ENCODE results near the gene NAMPT. TPM values are rescaled to one million over a fixed set of nuclear protein-coding genes. Genes with fewer than 3 reads are reported as not detected.

Gene NAMPT
- total and polyA plus RNA-seq, 4 donors = 37.0 to 146 (median 53.7) TPM

GRCh38 chr7:106246902-106247711, 37.7 kb downstream of the NAMPT start:
- Histone ChIP-seq H3K27ac (ENCODE audit: low read depth, low read length) (no peak overlapping the region), H3K36me3 (ENCODE audit: control insufficient read depth, insufficient read depth, low read length) (no peaks in the 10 kb centered on the region), H3K4me3 (ENCODE audit: low read depth, low read length) (no peak overlapping the region), H3K9me3 (ENCODE audit: control insufficient read depth, insufficient read depth, low read length) (peaks cover 2% of the 10 kb centered on the region), H3K27me3 (ENCODE audit: control insufficient read depth, insufficient read depth, low read length) (no peaks in the 10 kb centered on the region), H3K4me1 (ENCODE audit: control insufficient read depth, insufficient read depth, low read length) (no peaks in the 10 kb centered on the region)
- no peak for DNase-seq (ENCODE audit: low read depth in 4 of 6, low spot score in 6 of 6)
- 75% methylated on average over 2 of the region's 5 CpGs for WGBS (ENCODE audit: insufficient coverage)

GRCh38 chr7:106243893-106244292, 40.9 kb downstream of the NAMPT start:
- Histone ChIP-seq H3K36me3 (ENCODE audit: control insufficient read depth, insufficient read depth, low read length) (no peaks in the 10 kb centered on the region), H3K4me3 (ENCODE audit: low read depth, low read length) (no peak overlapping the region), H3K9me3 (ENCODE audit: control insufficient read depth, insufficient read depth, low read length) (peaks cover 2% of the 10 kb centered on the region), H3K27ac (ENCODE audit: low read depth, low read length) (no peak overlapping the region), H3K27me3 (ENCODE audit: control insufficient read depth, insufficient read depth, low read length) (no peaks in the 10 kb centered on the region), H3K4me1 (ENCODE audit: control insufficient read depth, insufficient read depth, low read length) (no peaks in the 10 kb centered on the region)
- WGBS (ENCODE audit: insufficient coverage) = 86% methylated on average over 1 of the region's 2 CpGs
- DNase-seq (ENCODE audit: low read depth in 4 of 6, low spot score in 6 of 6) = no peak

- 39% methylated on average over 2 of the region's 3 CpGs for whole genome bisulfite sequencing (ENCODE audit: insufficient coverage)
- H3K4me3 ChIP-seq (ENCODE audit: low read depth, low read length) = no peak overlapping the region
- H3K27me3 ChIP-seq (ENCODE audit: control insufficient read depth, insufficient read depth, low read length) = no peaks in the 10 kb centered on the region
- no peaks in the 10 kb centered on the region for H3K4me1 ChIP-seq (ENCODE audit: control insufficient read depth, insufficient read depth, low read length)
- H3K36me3 ChIP-seq (ENCODE audit: control insufficient read depth, insufficient read depth, low read length) = no peaks in the 10 kb centered on the region
- H3K9me3 ChIP-seq (ENCODE audit: control insufficient read depth, insufficient read depth, low read length) = no peaks in the 10 kb centered on the region
- DNase-seq (ENCODE audit: low read depth in 4 of 6, low spot score in 6 of 6) = peak in 1 of 6 donors; percentile 4
- no peak overlapping the region for H3K27ac ChIP-seq (ENCODE audit: low read depth, low read length)
Observed at GRCh38 chr7:106239406-106239805, 45.4 kb downstream of the NAMPT start.

- H3K4me1 ChIP-seq (ENCODE audit: control insufficient read depth, insufficient read depth, low read length) = no peaks in the 10 kb centered on the region
- H3K27me3 ChIP-seq (ENCODE audit: control insufficient read depth, insufficient read depth, low read length) = no peaks in the 10 kb centered on the region
- no peak for DNase-seq (ENCODE audit: low read depth in 4 of 6, low spot score in 6 of 6)
- H3K4me3 ChIP-seq (ENCODE audit: low read depth, low read length) = no peak overlapping the region
- no peaks in the 10 kb centered on the region for H3K9me3 ChIP-seq (ENCODE audit: control insufficient read depth, insufficient read depth, low read length)
- 80% methylated on average over 3 of the region's 5 CpGs for WGBS (ENCODE audit: insufficient coverage)
- H3K36me3 ChIP-seq (ENCODE audit: control insufficient read depth, insufficient read depth, low read length) = no peaks in the 10 kb centered on the region
- H3K27ac ChIP-seq (ENCODE audit: low read depth, low read length) = no peak overlapping the region
Observed at GRCh38 chr7:106238830-106239229, 46.0 kb downstream of the NAMPT start.

GRCh38 chr7:106236065-106236464, 48.7 kb downstream of the NAMPT start:
- DNase-seq (ENCODE audit: low read depth in 4 of 6, low spot score in 6 of 6) = no peak
- H3K4me3 ChIP-seq (ENCODE audit: low read depth, low read length) = no peak overlapping the region
- H3K4me1 ChIP-seq (ENCODE audit: control insufficient read depth, insufficient read depth, low read length) = no peaks in the 10 kb centered on the region
- 84% methylated on average over 5 of the region's 5 CpGs for WGBS (ENCODE audit: insufficient coverage)
- H3K36me3 ChIP-seq (ENCODE audit: control insufficient read depth, insufficient read depth, low read length) = no peaks in the 10 kb centered on the region
- no peaks in the 10 kb centered on the region for H3K9me3 ChIP-seq (ENCODE audit: control insufficient read depth, insufficient read depth, low read length)
- H3K27me3 ChIP-seq (ENCODE audit: control insufficient read depth, insufficient read depth, low read length) = no peaks in the 10 kb centered on the region
- H3K27ac ChIP-seq (ENCODE audit: low read depth, low read length) = no peak overlapping the region

GRCh38 chr7:106234425-106234824, 50.4 kb downstream of the NAMPT start:
- no peak overlapping the region for H3K4me3 ChIP-seq (ENCODE audit: low read depth, low read length)
- no CpG with 5 or more reads among the region's 1 CpG for WGBS (ENCODE audit: insufficient coverage)
- no peaks in the 10 kb centered on the region for H3K36me3 ChIP-seq (ENCODE audit: control insufficient read depth, insufficient read depth, low read length)
- no peak overlapping the region for H3K27ac ChIP-seq (ENCODE audit: low read depth, low read length)
- H3K4me1 ChIP-seq (ENCODE audit: control insufficient read depth, insufficient read depth, low read length) = no peaks in the 10 kb centered on the region
- H3K27me3 ChIP-seq (ENCODE audit: control insufficient read depth, insufficient read depth, low read length) = no peaks in the 10 kb centered on the region
- no peak for DNase-seq (ENCODE audit: low read depth in 4 of 6, low spot score in 6 of 6)
- no peaks in the 10 kb centered on the region for H3K9me3 ChIP-seq (ENCODE audit: control insufficient read depth, insufficient read depth, low read length)

GRCh38 chr7:106231856-106232490, 52.8 kb downstream of the NAMPT start:
- no peak for DNase-seq (ENCODE audit: low read depth in 4 of 6, low spot score in 6 of 6)
- Histone ChIP-seq H3K36me3 (ENCODE audit: control insufficient read depth, insufficient read depth, low read length) (no peaks in the 10 kb centered on the region), H3K4me1 (ENCODE audit: control insufficient read depth, insufficient read depth, low read length) (no peaks in the 10 kb centered on the region), H3K9me3 (ENCODE audit: control insufficient read depth, insufficient read depth, low read length) (no peaks in the 10 kb centered on the region), H3K4me3 (ENCODE audit: low read depth, low read length) (no peak overlapping the region), H3K27me3 (ENCODE audit: control insufficient read depth, insufficient read depth, low read length) (no peaks in the 10 kb centered on the region), H3K27ac (ENCODE audit: low read depth, low read length) (no peak overlapping the region)
- 77% methylated on average over 7 of the region's 7 CpGs for WGBS (ENCODE audit: insufficient coverage)

GRCh38 chr7:106225856-106226255, 58.9 kb downstream of the NAMPT start:
- no peaks in the 10 kb centered on the region for H3K27me3 ChIP-seq (ENCODE audit: control insufficient read depth, insufficient read depth, low read length)
- no peak overlapping the region for H3K27ac ChIP-seq (ENCODE audit: low read depth, low read length)
- DNase-seq (ENCODE audit: low read depth in 4 of 6, low spot score in 6 of 6) = no peak
- no peaks in the 10 kb centered on the region for H3K4me1 ChIP-seq (ENCODE audit: control insufficient read depth, insufficient read depth, low read length)
- H3K9me3 ChIP-seq (ENCODE audit: control insufficient read depth, insufficient read depth, low read length) = no peaks in the 10 kb centered on the region
- H3K4me3 ChIP-seq (ENCODE audit: low read depth, low read length) = no peak overlapping the region
- H3K36me3 ChIP-seq (ENCODE audit: control insufficient read depth, insufficient read depth, low read length) = no peaks in the 10 kb centered on the region

GRCh38 chr7:106224797-106225196, 60.0 kb downstream of the NAMPT start:
- DNase-seq (ENCODE audit: low read depth in 4 of 6, low spot score in 6 of 6) = no peak
- 31% methylated on average over 1 of the region's 6 CpGs for WGBS (ENCODE audit: insufficient coverage)
- Histone ChIP-seq H3K27ac (ENCODE audit: low read depth, low read length) (no peak overlapping the region), H3K9me3 (ENCODE audit: control insufficient read depth, insufficient read depth, low read length) (no peaks in the 10 kb centered on the region), H3K4me3 (ENCODE audit: low read depth, low read length) (no peak overlapping the region), H3K36me3 (ENCODE audit: control insufficient read depth, insufficient read depth, low read length) (no peaks in the 10 kb centered on the region), H3K4me1 (ENCODE audit: control insufficient read depth, insufficient read depth, low read length) (no peaks in the 10 kb centered on the region), H3K27me3 (ENCODE audit: control insufficient read depth, insufficient read depth, low read length) (no peaks in the 10 kb centered on the region)

GRCh38 chr7:106223156-106223555, 61.6 kb downstream of the NAMPT start:
- Histone ChIP-seq H3K27ac (ENCODE audit: low read depth, low read length) (no peak overlapping the region), H3K4me3 (ENCODE audit: low read depth, low read length) (no peak overlapping the region), H3K9me3 (ENCODE audit: control insufficient read depth, insufficient read depth, low read length) (no peaks in the 10 kb centered on the region), H3K36me3 (ENCODE audit: control insufficient read depth, insufficient read depth, low read length) (no peaks in the 10 kb centered on the region), H3K4me1 (ENCODE audit: control insufficient read depth, insufficient read depth, low read length) (no peaks in the 10 kb centered on the region), H3K27me3 (ENCODE audit: control insufficient read depth, insufficient read depth, low read length) (no peaks in the 10 kb centered on the region)
- DNase-seq (ENCODE audit: low read depth in 4 of 6, low spot score in 6 of 6) = peak in 1 of 6 donors; percentile 25
- 60% methylated on average over 1 of the region's 4 CpGs for WGBS (ENCODE audit: insufficient coverage)

Measured in spinal cord (tissue), 10 donors.